Posterior vena cava (tissue), 2 donors: ENCODE data around the gene STMN3. TPM values are rescaled to one million over a fixed set of nuclear protein-coding genes. Genes with fewer than 3 reads are reported as not detected.
A peak's percentile ranks its signal among the peaks of the same experiment; 100 is the strongest.
"Not testable (repeated sequence)": the region's sequence is repeated elsewhere in the genome, so short reads cannot be mapped to it uniquely, and the experiment has no call there.

ENCODE experiments used
- DNase-seq: peaks from one replicate; pipeline ENCODE4 v3.0.0-alpha.2; 2020; ENCODE audit warnings: low spot score
- intact Hi-C, 2 donors: fragments of 100-400 bp; cut with DNase I; formaldehyde crosslinking; loops; one replicate each; pipeline versions ENCODE4 v1.14.1 to v1.14.2; 2022 to 2023
- total RNA-seq, 2 donors: library from RNA; stranded (reverse); fragmentation: NEBNext Ultra II Directional; extraction: Animal tissue kit (Norgen Biotek cat#: 25700); gene quantifications; one replicate each; pipeline ENCODE4 v1.2.1, GENCODE V29; 2021
- donor health status: DM: yes; HTN: yes; CAD: no.
- donor health status: DM: yes; HTN: yes; CAD: no.

Gene STMN3
- total RNA-seq, 2 donors from 2014 or later, result 11.7 to 27.3 TPM

GRCh38 chr20:63681609-63682142 is 28.5 kb upstream of the STMN3 start:
- no peak for DNase-seq
- intact Hi-C loops, result no loop called here

- intact Hi-C loops, result no loop called here
- DNase-seq, result peak; percentile 83
Observed at GRCh38 chr20:63680857-63681608, 27.8 kb upstream of the STMN3 start.

DNA sequence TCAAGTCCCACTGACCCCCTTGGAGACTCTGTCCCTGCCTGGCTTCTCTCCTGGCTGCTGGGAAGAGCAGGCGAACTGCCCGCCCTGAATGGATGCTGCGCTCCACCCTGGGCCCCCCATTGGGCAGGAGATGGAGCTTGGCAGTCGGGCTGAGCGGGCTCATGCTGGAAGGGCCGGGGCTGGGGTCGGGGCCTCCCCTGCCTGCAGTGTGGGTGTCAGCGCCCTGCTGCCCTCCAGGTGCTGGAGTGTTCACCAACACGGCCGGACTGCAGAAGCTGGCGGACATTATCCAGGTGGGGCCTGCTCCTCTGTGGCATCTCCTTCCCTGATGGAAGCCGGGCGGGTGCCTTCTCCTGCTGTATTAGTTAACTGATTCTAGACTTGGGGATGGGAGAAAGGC is 27.2 kb upstream of the STMN3 start:
- intact Hi-C loops, result no loop called here
- DNase-seq, result no peak

GRCh38 chr20:63679799-63680305 is 26.6 kb upstream of the STMN3 start:
- no peak for DNase-seq
- intact Hi-C loops, result no loop called here

GRCh38 chr20:63678667-63679465 is 25.6 kb upstream of the STMN3 start:
- intact Hi-C loops, result loop anchor here in 1 of 2 donors (1.0 kb wide), 1 partner anchor 22 kb away; no protein-coding TSS in a partner anchor
- no peak for DNase-seq

GRCh38 chr20:63678071-63678470 is 24.8 kb upstream of the STMN3 start:
- DNase-seq, result no peak
- intact Hi-C loops, result loop anchor here in 1 of 2 donors (1.0 kb wide), 1 partner anchor 21 kb away; no protein-coding TSS in a partner anchor

DNA sequence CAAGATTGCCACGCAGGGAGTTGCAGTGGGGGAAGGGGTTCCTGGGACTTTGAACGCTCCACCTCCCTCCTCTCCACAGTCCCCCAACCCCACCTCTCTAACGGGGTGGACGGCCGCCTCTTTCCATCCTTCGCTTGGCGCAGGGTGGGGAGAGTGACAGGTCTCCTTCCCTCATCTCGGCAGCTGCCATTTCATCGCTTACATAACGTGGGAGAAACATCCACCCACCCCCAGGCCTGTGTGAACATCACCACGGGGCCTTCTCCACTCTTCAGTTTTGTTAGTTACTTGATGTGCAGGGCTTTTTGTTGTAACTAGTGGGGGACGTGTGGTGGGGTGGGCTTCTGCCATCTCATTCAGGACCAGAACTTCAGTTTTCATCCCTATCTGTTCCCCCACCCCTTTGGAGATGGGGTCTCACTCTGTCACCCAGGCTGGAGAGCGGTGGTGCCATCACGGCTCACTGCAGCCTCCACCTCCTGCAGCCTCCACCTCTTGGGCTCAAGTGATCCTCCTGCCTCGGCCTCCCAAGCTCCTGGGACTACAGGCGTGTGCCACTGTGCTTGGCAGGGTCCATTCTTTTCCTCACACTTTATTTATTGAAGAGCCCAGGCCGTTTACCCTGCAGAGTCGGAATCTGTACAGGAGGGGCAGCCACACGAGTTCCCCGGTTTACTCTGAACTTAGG is 22.6 kb upstream of the STMN3 start:
- intact Hi-C loops, result no loop called here
- no peak for DNase-seq

DNA sequence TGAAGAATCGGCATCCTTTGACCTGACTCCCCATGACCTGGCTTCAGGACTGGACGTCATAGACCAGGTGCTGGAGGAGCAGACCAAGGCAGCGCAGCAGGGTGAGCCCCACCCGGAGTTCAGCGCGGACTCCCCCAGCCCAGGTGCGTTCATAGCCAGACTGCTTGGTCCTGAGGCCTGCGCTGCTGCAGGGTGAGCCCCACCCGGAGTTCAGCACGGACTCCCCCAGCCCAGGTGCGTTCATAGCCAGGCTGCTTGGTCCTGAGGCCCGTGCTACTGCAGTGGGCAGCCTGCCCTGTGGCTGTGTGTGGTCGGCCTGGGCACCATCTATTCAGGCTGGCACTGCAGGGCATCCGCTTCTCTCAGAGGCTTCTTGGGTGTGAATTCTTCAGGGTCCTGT is 20.7 kb upstream of the STMN3 start:
- intact Hi-C loops, result no loop called here

GRCh38 chr20:63672666-63673065 is 19.4 kb upstream of the STMN3 start:
- intact Hi-C loops, result no loop called here
- no peak for DNase-seq

More for the DNA sequence above, 20.7 kb upstream of the STMN3 start:
- no peak for DNase-seq

- intact Hi-C loops, DNase-seq: not testable (repeated sequence)
Observed at GRCh38 chr20:63671695-63672094, 18.5 kb upstream of the STMN3 start.

DNA sequence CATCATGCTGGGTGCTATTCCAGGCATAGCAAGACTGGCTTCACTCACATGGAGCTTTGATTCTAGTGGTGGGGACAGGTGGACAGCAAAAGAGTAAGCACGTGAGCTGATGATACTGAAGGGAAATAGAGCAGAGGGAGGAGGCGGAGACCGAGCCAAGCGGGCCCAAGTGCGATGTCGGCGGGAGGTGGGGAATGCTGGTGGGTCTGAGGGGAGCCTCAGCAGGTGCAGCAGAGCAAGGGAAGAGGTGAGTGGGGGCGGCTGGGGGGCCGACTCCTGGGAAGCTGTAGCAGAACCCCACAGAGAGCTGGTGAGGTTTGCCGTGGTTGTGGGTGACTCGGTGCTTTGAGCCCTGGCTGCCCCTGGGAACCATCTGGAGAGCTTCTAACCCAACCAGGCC is 15.1 kb upstream of the STMN3 start:
- no peak for DNase-seq
- intact Hi-C loops, result no loop called here

- DNase-seq, result no peak
- intact Hi-C loops, result no loop called here
Observed at GRCh38 chr20:63667858-63668257, 14.6 kb upstream of the STMN3 start.

- no peak for DNase-seq
- intact Hi-C loops, result no loop called here
Observed at GRCh38 chr20:63665708-63666107, 12.5 kb upstream of the STMN3 start.

DNA sequence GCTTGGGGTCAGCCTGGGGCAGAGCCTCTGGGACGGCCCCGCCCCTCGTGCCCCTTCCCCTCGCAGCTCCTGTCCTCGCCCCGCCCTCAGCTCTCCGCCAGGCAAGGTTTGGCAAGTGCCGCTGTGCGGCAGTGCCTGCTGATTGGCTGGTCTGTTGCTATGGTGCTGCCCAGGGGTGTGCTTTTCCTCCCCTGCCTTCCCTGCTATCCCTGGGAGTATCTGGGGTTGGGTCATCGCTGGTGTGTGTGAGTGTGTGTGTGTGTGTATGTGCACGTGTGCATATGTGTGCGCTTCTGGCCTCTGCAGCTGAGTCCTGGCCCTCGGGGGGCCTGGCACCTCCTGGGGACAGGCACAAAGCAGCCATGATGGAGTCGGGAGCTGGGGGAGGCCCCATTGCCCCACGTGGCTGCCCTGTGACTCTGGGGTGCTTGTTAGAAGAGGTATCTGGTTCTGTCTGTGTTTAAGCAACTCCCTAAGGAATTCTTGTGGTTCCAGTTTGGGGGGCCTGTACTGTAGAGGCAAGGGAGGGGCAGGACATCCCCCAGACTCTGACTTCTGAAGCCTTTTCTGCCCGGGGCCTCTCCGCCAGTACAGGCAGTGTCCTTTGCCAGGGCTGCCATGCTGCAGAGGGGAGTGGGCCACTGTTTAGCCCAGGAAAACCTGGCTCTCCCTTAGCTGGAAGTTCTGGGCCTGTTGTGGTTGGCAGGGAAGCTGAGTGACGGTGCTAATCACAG is 11.8 kb upstream of the STMN3 start:
- DNase-seq, result no peak
- intact Hi-C loops, result no loop called here

GRCh38 chr20:63664143-63664851 is 11.1 kb upstream of the STMN3 start:
- intact Hi-C loops, result no loop called here
- no peak for DNase-seq

DNA sequence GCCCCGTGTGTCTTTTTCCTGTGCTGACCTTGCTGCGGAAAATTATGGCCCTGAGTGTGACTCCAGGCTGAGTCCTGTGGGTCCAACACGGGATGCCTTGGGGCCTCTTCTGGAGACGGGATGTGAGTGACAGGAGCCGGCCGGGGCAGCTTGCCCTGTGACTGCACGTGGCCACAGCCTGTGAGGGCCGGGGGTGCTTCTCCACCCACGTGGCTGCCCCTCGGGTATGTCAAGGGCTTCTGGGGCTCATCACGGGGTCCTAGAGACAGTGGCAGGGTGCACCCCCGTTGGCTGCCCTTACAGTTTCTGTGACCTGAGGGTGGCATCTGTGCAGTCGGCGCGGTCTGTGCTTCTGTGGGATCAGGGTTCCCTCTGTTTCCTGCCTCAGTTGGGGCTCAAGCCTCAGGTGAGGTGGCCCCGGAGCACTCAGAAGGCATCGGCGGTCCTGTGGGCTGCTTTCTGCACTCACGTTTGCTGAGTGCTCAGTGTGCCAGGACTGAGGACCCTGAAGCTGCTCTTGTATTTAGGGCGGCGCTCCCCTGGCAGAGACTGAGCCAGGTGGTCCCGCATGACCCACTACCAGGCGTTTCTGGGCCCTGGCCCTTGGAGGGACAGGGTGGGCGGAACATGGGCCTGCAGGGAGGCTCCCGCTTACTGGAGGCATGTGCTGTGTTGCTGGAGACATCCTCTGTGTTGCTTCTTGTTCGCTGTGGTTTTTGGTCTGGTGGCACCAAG is 10.3 kb upstream of the STMN3 start:
- DNase-seq, result no peak
- intact Hi-C loops, result no loop called here

GRCh38 chr20:63662813-63663189 is 9.6 kb upstream of the STMN3 start:
- intact Hi-C loops, result no loop called here
- DNase-seq, result no peak
